ENCODE data around the gene MAGI1. TPM values are rescaled to one million over a fixed set of nuclear protein-coding genes. Genes with fewer than 3 reads are reported as not detected.

MAGI1 gene
- 3.3 to 4.4 TPM (median 3.5 TPM) in 5 replicates for total RNA-seq (2022; extraction: Qiagen RNA extraction)

GRCh38 chr3:66038726-66039589, at the start of gene MAGI1:
Gene MAGI1 (minus strand): TSS chr3:66038918. CDS start chr3:66038308, 610 bp downstream.

Other genes starting within 250 kb of the MAGI1 start
- 18.9 to 21.3 TPM (median 20.2 TPM) in 5 replicates for gene SLC25A26, start 182.1 kb upstream of the MAGI1 start, total RNA-seq (2022; extraction: Qiagen RNA extraction)

All from A549 treated with AZD2906 at 1 μM for 4 hours (cell line).